NCI-H2107 treated with DMSO at 0.1 percent for 48 hours (cell line): ENCODE results near the gene COL19A1.

ENCODE experiments used
- DNase-seq: peaks from one replicate; lab custom pipeline; 2025; ENCODE audit not compliant: unreplicated experiment; lab: John Stamatoyannopoulos, UW

The COL19A1 gene

DNA sequence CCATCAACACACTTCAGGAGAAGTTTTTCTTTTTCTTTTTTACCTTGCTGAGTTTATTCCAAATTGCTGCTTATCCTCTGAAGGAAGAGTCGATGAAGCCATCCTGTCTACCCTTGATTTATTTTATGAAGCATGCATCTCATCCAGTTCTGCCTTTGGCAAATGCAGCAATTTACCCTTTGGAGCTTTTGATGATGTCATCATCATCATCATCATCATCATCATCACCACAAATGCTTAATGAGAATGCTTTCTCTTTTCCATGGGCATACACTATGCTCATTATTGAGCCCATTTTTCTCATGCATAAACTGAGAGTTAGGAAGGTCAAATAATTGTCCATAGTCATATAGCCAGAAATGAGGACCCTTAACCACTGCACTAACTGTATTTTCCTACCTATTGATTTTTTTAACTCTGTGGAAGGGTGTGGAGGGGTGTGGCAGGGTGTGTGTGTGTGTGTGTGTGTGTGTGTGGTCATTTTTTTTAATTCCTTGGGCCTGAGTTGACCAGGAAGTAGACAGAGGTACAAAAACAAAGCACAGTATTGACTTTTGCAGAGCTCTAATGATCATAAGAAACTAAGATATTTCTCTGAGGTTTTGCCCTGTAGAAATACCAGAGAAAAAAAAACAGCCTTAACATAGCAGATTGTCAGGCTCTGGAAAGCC is 353.7 kb downstream of the COL19A1 start:
- no peak for DNase-seq

DNA sequence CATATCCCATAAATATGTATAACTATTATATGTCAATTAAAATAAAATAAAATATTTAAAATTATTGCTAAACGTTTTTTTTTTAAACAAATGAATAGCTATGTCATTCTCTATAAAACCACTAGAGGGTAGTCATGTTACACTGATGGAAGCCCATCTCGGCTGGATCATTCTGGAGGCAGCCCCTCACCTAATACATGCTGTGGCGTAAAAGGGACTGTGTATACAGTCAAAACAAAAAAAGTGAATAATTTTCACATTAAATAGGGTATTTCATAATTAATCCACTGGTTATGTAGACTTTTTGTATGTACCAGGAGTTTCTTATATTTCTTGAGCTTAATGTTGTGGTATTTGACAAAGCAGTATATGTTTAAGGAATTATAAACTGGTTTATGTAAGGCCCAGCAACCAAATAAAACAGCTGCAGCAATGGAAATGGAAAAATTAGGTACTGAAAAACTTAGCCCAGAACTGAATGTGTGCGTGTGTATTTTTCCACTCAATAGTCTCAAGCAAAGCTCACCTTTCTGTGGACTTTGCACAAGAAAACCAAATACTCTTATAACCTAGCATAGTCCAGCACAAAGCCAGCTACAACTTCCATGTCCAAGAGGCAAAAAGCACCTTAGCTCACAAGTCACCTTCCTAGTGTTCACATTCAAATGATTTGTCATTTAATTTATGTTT is 354.8 kb downstream of the COL19A1 start:
- DNase-seq, result peak; percentile 40

DNA sequence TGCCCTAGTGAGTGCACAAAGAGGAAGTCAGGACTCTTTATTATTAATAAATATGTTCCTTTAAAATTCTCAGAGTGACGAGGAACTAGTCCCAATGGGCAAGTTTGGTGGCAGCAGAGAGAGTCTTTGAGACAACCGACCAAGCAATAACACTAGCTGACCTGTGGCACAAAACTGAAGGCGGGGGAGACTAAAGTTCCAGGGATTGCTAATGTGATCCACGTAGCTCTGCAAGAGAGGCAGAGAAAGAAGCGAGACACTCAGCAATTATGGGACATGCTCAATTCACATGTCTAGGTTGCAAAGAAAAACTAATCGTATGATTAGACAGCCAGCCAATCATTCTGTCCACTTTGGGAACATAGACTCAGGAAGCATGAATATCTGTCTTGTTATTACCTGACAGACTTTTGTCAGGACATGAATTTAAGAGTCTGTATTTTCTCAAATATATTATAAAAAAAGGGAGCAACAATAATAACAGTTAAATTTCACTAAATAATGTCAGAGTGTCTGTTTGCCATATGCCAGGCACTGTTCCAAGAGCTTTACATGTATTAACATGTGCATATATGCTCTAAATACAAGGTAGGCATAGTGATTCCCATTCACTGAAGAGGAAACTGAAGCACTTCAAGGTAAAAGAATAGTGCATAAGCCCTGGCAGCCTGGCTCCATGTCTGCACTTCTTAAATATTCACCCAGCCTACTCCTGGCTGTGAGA is 355.5 kb downstream of the COL19A1 start:
- DNase-seq, result no peak

DNA sequence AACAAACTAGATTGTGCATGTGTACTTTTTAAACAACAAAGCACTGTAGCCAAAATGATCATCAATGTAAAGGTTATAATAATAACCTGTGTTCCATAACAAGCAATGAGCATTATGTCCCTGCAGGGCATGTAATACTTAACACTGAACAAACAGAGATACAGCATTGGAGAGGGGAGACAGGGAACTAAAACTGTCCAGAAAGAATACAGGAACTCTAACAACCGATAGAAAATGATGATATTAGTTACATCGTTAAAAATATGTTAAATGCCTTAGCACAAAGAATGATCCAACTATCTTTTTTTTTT is 356.0 kb downstream of the COL19A1 start:
- no peak for DNase-seq

DNA sequence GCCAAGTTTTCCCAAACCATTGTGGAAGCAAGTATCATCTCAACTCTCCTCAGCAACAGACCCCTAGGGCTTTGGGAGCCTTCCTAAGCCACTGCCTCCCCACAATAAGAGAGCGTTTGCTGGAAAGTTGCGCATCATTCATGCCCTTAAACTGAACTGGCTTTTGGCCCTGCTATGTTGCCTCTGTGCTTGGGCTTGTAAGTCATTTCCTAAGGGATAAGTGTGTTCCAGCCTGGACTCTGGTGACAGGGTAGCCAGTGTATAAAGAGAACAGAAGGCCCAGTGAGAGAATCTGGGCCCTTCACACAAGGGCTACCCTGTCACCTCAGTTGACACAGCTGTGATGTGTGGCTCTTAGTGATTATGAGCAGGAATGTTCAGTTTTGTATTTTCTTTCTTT is 358.7 kb downstream of the COL19A1 start:
- no peak for DNase-seq

DNA sequence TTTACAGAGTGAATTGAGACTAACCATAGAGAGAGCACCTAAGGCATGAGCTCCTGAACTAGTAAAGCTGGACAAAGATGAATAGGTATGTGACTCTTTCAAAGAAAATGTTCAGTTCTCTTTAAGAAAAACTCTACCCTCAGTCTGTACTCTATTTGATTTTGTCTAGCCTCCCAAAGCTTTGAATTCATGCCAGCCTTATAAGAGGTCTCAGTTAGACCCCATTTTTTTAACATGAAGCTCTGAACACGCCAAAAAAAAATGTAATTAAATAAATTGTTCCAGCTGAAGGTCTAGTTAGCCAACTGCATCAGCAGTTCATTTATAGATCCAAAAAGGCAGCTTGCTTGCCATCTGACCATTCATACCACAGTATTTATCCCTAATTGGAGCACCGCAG is 365.0 kb downstream of the COL19A1 start:
- no peak for DNase-seq

DNA sequence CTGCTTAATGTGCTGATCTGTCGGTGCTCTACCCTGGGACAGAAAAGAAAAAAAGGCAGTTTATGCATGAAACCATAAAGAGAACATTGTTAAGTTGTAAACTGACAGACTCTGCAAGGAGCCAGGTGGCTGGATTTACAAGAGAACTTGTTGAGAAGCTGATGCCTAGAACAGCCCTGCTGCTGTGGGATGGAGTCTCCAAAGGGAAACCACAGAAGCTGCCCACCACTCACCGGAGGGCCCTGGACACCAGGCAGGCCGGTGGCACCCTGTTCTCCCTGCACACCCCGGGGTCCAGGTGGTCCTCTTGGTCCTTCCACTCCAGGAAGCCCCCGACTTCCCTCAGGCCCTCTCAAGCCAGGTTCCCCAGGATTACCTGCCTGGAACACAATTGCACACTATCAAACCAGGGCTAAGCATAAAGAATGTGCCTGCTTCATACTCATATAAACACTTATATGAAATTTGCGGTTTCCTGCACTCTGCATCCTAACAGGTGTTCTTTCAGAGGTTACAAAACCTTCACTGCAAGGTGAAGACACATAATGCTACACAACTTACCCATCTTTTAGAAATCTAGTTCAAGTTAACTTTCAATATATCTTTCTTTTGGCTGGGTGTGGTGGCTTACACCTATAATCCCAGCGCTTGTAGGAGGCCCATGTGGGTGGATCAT is 368.3 kb downstream of the COL19A1 start:
- no peak for DNase-seq

DNA sequence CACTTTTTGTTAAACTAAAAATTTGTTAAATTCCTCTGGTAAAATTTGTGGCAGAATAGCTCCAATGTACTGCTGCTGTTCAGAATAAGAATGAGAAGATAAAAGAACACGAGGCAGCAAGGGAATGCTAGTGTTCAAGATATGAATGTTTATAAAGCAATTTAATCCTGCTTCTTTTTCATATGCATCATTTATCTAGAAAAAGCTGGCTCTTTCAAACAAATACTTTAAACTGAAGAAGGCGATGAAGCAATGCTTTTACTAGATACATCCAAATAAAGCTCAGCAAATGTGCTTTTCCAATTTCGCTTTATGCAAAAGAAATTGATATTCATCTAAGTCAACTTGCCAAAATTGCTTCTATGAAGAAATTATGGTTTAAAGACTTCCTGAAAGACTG is 370.0 kb downstream of the COL19A1 start:
- DNase-seq, result no peak

DNA sequence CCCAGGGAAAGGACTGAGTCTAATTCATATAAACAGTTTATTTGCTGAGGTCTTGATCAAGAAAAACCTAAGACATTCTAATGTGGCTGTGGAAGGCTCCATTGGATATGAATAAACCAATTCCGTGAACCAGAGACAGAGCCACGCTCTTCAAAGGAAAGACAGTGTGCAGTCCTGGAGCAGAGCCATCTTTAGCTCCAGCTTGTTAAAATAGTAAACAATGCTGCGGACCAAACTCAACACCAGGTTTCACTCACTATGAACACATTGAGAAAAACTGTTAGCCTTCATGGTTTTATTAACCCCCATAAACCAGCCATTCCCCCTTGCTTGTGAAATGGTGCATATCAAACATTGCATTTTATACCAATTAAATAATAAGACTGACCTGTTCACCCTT is 374.7 kb downstream of the COL19A1 start:
- DNase-seq, result no peak

DNA sequence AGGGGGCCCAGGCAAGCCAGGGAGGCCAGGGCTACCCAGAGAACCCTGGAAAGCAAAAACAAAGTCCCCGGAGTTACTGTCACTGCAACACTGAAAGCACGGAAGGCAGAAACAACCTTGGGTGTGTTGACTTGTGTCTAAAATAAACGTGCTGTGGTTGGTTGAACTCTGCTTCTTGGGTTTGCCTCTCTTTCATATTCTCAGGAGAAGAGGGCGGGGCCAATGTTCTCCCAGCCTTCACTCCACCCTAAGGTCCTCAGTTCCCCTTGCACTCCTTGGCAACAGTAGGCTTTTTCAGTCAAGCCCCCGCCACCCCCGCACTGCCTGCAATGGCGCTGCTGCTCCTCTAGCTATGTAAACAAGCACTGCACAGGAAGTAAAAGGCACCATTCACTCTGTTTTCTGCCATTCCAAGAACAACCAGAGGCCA is 375.6 kb downstream of the COL19A1 start:
- DNase-seq, result no peak

DNA sequence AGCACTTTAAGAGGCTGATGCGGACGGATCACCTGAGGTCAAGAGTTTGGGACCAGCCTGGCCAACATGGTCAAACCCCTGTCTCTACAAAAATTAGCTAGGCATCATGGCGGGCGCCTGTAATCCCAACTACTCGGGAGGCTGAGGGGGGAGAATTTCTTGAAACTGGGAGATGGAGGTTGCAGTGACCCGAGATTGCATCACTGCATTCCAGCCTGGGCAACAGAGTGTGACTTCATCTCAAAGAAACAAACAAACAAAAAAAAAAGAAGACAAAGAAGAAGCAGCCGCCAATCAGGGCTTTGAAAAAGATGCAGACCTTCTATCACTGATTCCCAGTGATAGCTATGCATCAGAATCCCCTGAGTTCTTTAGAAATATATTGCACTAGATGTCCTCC is 379.8 kb downstream of the COL19A1 start:
- DNase-seq, result no peak

DNA sequence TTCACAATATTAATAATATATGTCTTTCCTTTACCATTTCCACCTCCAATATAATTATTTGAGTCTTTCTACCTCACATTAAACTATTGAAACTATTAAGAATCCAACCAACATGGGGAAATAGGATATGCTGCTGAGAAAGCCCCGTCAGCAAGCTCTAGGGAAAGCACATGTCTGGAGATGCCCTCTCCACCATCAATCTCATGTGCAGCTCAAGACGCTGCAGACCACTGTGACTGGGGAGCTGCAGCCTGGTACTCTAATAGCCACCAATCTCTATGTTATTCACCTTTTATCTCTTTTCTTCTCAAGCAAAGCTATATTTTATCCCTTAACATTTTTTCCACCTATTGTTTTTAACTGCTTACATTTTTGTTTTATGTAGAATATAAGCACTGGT is 386.2 kb downstream of the COL19A1 start:
- no peak for DNase-seq

DNA sequence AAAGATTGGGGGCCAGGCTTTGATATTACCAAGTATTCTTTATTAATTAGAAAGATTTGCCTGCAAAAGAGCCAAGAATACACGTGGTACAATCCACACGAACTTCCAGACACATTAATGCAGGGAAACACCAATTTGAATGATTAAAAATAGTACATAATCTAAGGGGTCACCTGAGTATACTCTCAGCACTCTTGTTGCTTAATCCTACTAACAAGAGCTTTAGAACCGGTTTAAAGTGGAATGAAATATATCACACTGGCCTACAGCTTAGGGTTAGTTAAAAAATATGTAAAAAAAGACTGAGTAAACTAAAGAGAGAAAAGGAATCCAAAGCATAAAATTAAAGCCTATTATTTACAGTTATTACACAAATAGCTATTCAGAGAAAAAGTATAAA is 387.6 kb downstream of the COL19A1 start:
- DNase-seq, result no peak

DNA sequence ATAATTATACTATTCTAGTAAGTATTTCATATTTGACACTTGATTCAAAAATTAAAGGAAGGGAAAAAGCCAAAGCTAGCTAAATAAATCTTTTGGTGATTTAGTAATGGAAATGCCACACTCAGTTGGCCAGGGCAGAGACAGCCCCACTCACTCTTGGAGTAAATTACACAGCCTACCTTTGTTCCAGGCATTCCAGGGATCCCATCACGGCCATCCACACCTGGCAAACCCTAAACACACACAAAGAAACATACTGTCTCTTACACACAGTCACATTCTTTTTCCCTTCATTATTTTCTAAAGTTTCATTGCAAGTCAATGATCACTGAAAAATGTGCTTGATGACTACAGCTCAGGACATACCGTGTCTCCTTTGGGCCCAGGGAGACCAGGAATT is 388.4 kb downstream of the COL19A1 start:
- DNase-seq, result no peak

DNA sequence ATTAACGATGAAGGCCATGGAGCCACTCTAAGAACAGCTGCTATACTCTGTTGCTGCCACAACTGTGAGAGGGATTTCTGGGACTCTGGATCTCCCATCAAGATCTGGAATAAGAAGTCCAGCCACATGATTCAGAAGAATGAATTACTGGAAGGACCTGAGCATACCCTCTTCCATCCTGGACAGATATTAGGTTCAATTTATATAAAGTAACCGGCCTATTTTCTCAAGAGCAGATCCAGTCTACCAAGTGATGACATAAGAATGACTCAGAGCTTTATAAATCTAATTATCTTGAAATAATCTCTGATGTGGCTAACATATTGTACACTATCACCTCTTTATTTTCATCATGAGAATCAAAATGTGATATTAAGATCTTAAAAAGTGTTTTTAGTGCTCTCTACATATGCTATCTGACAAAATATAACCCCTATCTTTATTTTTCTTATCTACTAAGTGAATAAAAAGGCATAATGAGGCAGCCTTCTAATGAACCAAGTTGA is 391.5 kb downstream of the COL19A1 start:
- DNase-seq, result no peak

DNA sequence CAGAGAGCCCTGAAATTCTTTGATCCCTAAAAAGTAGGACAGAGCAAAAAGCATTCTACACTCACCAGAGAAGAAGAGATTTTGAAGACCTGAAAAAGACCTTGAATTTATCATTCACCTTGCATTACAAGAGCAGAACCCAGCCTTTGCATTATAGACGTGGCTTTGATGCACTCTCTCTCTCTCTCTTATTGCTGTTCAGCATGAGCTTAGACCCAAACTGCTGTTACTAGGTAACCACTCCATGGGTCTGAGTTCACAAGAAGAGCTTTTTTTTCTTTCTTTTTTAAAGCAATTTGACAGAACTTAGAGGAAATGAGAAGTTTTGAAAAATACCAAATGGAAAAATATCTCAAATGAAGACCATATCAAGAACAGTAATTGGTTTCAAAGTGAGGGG is 392.1 kb downstream of the COL19A1 start:
- DNase-seq, result no peak
